Measurements from ENCODE around the gene ARHGAP22. TPM values are rescaled to one million over a fixed set of nuclear protein-coding genes. Genes with fewer than 3 reads are reported as not detected.

Gene ARHGAP22
- polyA plus RNA-seq, 1 experiment: 7.2 TPM

- no peak overlapping the region for H3K4me3 ChIP-seq (ENCODE audit: low read depth, low read length)
- no peak for DNase-seq (ENCODE audit: low read depth)
- no peak for TF ChIP-seq CTCF (IDR thresholded peaks at IDR 0.05; ENCODE audit: insufficient read depth, low read depth, low read length)
- CTCF ChIA-PET: interaction anchor here (0.7 to 1.3 kb wide), 3 partner anchors 25 to 157 kb away, joined by 3 to 4 read pairs (median 3); no protein-coding TSS in a partner anchor
- POLR2A ChIA-PET: no interaction called here
- no peaks in the 10 kb centered on the region for H3K27me3 ChIP-seq (ENCODE audit: control insufficient read depth, insufficient read depth, low read length)
- H3K36me3 ChIP-seq (ENCODE audit: control insufficient read depth, insufficient read depth, low read length): no peaks in the 10 kb centered on the region
These were observed 105.8 kb downstream of the ARHGAP22 start for GRCh38 chr10:48498940-48499510.

GRCh38 chr10:48497780-48498770 is 106.8 kb downstream of the ARHGAP22 start:
- POLR2A ChIA-PET: no interaction called here

GRCh38 chr10:48496831-48497779 is 107.8 kb downstream of the ARHGAP22 start:
- POLR2A ChIA-PET: no interaction called here
- Histone ChIP-seq H3K27me3 (ENCODE audit: control insufficient read depth, insufficient read depth, low read length) (no peaks in the 10 kb centered on the region), H3K4me3 (ENCODE audit: low read depth, low read length) (no peak overlapping the region), H3K36me3 (ENCODE audit: control insufficient read depth, insufficient read depth, low read length) (no peaks in the 10 kb centered on the region)
- CTCF ChIA-PET: interaction anchor here (1.1 to 1.3 kb wide), 2 partner anchors 9 to 28 kb away, joined by 3 read pairs; no protein-coding TSS in a partner anchor
- DNase-seq (ENCODE audit: low read depth): peak; percentile 37
- no peak for TF ChIP-seq CTCF (IDR thresholded peaks at IDR 0.05; ENCODE audit: insufficient read depth, low read depth, low read length)

More at GRCh38 chr10:48497780-48498770, 106.8 kb downstream of the ARHGAP22 start:
- H3K4me3 ChIP-seq (ENCODE audit: low read depth, low read length): no peak overlapping the region
- no peak for TF ChIP-seq CTCF (IDR thresholded peaks at IDR 0.05; ENCODE audit: insufficient read depth, low read depth, low read length)
- H3K36me3 ChIP-seq (ENCODE audit: control insufficient read depth, insufficient read depth, low read length): no peaks in the 10 kb centered on the region
- no peaks in the 10 kb centered on the region for H3K27me3 ChIP-seq (ENCODE audit: control insufficient read depth, insufficient read depth, low read length)
- CTCF ChIA-PET: interaction anchor here (1.0 kb wide), 1 partner anchor 135 kb away, joined by 4 read pairs; no protein-coding TSS in a partner anchor
- DNase-seq (ENCODE audit: low read depth): no peak

- Histone ChIP-seq H3K36me3 (ENCODE audit: control insufficient read depth, insufficient read depth, low read length) (no peaks in the 10 kb centered on the region), H3K4me3 (ENCODE audit: low read depth, low read length) (no peak overlapping the region), H3K27me3 (ENCODE audit: control insufficient read depth, insufficient read depth, low read length) (no peaks in the 10 kb centered on the region)
- DNase-seq (ENCODE audit: low read depth): no peak
- TF ChIP-seq CTCF (IDR thresholded peaks at IDR 0.05; ENCODE audit: insufficient read depth, low read depth, low read length): no peak
- CTCF ChIA-PET: interaction anchor here (1.1 to 2.0 kb wide), 4 partner anchors 10 to 133 kb away, joined by 3 to 4 read pairs (median 3); no protein-coding TSS in a partner anchor
- POLR2A ChIA-PET: no interaction called here
These were observed 108.6 kb downstream of the ARHGAP22 start for GRCh38 chr10:48496105-48496830.

Data from BJ (cell line).